SK-N-MC (cell line): ENCODE results near the gene LRPAP1.
"Not testable (repeated sequence)": the region's sequence is repeated elsewhere in the genome, so short reads cannot be mapped to it uniquely, and the experiment has no call there.

Experiments
- EZH2 ChIP-seq: fragments of 200-600 bp; sonication (generic); IDR thresholded peaks from one replicate; pipeline ENCODE4 v1.6.1; 2017; ENCODE audit warnings: antibody characterized with exemption
- FOXP2 ChIP-seq: optimal IDR thresholded peaks from 2 replicates; pipeline ENCODE3; 2011; ENCODE audit warnings: mild to moderate bottlenecking, moderate library complexity; ENCODE audit not compliant: insufficient read depth; ENCODE audit errors: extremely low read length, control extremely low read depth
- POLR2AphosphoS5 ChIP-seq: IDR thresholded peaks from 2 replicates; pipeline ENCODE4 v1.6.1; 2012; ENCODE audit warnings: mild to moderate bottlenecking, low read depth, low read length, borderline replicate concordance

DNA sequence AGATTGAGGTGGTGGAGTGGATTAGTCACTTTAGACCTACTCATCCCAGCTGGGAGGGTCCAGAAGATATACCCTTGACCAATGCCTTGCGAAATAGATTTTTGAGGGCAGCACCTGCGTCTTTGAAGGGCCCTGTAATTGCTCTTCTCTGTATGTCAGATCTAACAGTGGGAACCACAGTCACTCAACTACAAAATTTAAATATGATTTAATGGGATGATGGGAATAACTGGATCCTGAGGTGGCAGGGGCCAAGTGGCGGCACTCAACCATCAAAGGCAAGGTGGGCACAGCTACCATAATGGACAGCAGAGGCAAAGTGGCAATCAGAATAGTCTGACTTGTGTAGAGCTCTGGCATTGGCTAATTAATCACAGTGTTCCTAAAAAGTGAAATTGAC is 76.6 kb downstream of the LRPAP1 start:
- not testable (repeated sequence) for TF ChIP-seq EZH2, POLR2AphosphoS5, FOXP2
